ENCODE data around the gene SNX3.

The SNX3 gene

DNA sequence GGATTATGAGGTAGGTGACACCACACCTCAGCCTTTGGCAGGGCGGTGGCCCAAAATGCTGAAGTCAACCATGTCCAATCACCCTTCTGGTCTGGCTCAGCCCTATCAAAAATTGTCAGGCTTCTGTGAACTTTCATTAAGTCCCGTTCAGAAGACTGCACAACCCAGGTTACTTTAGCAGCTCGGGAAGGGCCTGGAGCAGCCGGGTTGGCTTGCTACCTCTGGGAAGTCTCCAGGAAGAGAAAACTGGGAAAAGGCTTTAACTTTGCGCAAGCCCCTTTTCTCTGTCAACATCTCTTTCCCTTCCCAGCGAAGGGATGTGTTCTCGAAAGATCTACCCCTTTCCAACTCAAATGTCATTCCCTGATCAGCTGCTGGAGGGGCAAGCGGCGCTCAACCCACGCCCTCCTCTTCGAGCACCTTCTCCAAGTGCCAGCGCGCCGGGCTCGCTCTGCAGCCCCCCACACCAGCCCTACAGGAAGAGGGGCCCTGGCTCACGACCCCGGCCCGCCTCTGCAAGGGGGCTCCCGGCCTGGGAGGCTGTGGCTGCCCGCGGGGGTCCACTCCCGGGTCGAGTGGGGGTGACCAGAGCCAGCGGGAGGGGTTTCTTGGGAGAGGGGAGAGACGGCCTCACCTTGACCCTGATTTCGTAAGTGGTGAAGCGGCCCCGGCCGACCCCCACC lies 573 bp downstream of the SNX3 start:
- H3K4me3 ChIP-seq (replicated peaks; ENCODE audit: low read depth, low read length): peak overlapping the region; percentile 95
- DNase-seq (ENCODE audit: low read depth): peak; percentile 60
- TF ChIP-seq, protein P1, sequence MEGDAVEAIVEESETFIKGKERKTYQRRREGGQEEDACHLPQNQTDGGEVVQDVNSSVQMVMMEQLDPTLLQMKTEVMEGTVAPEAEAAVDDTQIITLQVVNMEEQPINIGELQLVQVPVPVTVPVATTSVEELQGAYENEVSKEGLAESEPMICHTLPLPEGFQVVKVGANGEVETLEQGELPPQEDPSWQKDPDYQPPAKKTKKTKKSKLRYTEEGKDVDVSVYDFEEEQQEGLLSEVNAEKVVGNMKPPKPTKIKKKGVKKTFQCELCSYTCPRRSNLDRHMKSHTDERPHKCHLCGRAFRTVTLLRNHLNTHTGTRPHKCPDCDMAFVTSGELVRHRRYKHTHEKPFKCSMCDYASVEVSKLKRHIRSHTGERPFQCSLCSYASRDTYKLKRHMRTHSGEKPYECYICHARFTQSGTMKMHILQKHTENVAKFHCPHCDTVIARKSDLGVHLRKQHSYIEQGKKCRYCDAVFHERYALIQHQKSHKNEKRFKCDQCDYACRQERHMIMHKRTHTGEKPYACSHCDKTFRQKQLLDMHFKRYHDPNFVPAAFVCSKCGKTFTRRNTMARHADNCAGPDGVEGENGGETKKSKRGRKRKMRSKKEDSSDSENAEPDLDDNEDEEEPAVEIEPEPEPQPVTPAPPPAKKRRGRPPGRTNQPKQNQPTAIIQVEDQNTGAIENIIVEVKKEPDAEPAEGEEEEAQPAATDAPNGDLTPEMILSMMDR (IDR thresholded peaks at IDR 0.05; ENCODE audit: low read length, missing control alignments): no peak

GRCh38 chr6:108254433-108255410 lies 6.1 kb downstream of the SNX3 start:
- no peak for DNase-seq (ENCODE audit: low read depth)
- TF ChIP-seq, protein P1 (IDR thresholded peaks at IDR 0.05; ENCODE audit: low read length, missing control alignments): no peak
- H3K4me3 ChIP-seq (replicated peaks; ENCODE audit: low read depth, low read length): no peak overlapping the region

- TF ChIP-seq, protein P1 (IDR thresholded peaks at IDR 0.05; ENCODE audit: low read length, missing control alignments): no peak
- no peak for DNase-seq (ENCODE audit: low read depth)
- no peak overlapping the region for H3K4me3 ChIP-seq (replicated peaks; ENCODE audit: low read depth, low read length)
Measured at GRCh38 chr6:108253241-108253640, 7.6 kb downstream of the SNX3 start.

DNA sequence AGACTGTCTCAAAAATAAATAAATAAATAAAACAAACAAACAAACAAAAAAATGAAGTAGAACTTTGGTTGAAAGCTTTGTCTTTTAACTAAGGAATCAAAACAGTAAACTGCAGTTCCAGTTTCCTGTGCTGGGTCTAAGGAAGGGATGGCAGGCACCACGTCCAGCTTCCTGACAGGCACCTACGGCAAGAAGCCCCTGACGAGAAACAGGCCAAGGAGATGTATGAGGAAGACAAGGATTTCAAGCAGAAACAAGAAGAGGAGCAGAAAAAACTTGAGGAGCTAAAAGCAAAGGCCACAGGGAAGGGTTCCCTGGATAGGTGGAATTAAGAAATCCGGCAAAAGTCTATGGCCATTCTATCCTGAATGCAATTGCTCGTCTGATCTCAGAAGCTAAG lies 8.8 kb downstream of the SNX3 start:
- DNase-seq (ENCODE audit: low read depth): no peak
- no peak overlapping the region for H3K4me3 ChIP-seq (replicated peaks; ENCODE audit: low read depth, low read length)
- TF ChIP-seq, protein P1 (IDR thresholded peaks at IDR 0.05; ENCODE audit: low read length, missing control alignments): no peak

GRCh38 chr6:108251252-108251651 lies 9.6 kb downstream of the SNX3 start:
- DNase-seq (ENCODE audit: low read depth): no peak
- H3K4me3 ChIP-seq (replicated peaks; ENCODE audit: low read depth, low read length): no peak overlapping the region
- TF ChIP-seq, protein P1 (IDR thresholded peaks at IDR 0.05; ENCODE audit: low read length, missing control alignments): no peak

GRCh38 chr6:108250240-108250866 lies 10.5 kb downstream of the SNX3 start:
- TF ChIP-seq, protein P1 (IDR thresholded peaks at IDR 0.05; ENCODE audit: low read length, missing control alignments): peak; percentile 36
- H3K4me3 ChIP-seq (replicated peaks; ENCODE audit: low read depth, low read length): no peak overlapping the region
- DNase-seq (ENCODE audit: low read depth): peak; percentile 46

All from fibroblast of pulmonary artery (primary cell).